ENCODE data around the gene CPE.

Gene CPE

DNA sequence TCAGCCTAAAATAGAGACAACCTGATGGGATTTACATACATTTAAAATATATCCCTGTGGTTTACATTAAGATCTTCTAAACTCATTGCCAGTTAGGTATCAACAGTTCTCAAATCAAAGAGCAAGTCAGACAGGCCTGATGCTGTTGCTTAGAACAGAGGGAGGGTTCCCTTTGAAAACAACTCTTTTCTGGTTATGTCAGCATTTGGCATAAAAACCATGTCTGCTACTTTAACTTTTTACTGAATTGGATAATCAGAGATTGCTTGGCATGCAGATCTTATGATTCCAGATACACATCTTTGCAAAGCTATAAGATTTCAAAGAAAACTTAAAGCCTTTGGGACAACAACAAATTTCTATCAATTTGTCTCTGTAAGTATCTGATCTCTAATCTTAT is 140.8 kb downstream of the CPE start:
- ATAC-seq = no peak

DNA sequence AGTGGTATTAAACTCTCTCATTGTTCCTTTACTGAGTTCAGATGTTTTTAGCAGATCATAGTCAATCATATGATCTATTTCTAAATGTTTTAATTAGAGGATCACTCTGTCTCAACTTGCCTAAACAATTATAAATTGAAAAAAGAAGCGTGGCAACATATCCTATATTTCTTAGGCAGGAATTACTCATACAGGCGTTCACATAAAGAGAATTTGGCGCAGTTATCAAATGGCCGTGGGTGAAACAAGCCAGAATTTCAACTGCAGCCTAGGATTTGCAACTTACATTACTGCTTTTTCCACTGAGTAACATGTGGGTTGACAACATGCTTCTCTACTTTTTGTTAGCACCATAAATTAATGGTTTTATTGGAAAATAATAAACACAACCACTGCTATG is 141.3 kb downstream of the CPE start:
- TF ChIP-seq, protein P1, sequence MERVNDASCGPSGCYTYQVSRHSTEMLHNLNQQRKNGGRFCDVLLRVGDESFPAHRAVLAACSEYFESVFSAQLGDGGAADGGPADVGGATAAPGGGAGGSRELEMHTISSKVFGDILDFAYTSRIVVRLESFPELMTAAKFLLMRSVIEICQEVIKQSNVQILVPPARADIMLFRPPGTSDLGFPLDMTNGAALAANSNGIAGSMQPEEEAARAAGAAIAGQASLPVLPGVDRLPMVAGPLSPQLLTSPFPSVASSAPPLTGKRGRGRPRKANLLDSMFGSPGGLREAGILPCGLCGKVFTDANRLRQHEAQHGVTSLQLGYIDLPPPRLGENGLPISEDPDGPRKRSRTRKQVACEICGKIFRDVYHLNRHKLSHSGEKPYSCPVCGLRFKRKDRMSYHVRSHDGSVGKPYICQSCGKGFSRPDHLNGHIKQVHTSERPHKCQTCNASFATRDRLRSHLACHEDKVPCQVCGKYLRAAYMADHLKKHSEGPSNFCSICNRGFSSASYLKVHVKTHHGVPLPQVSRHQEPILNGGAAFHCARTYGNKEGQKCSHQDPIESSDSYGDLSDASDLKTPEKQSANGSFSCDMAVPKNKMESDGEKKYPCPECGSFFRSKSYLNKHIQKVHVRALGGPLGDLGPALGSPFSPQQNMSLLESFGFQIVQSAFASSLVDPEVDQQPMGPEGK (CRISPR knock-in tag; IDR thresholded peaks at IDR 0.05; ENCODE audit: borderline replicate concordance) = no peak
- no peak for TF ChIP-seq TCF4 (CRISPR knock-in tag; IDR thresholded peaks at IDR 0.05; ENCODE audit: borderline replicate concordance)
- TF ChIP-seq ZNF70 (CRISPR knock-in tag; IDR thresholded peaks at IDR 0.05) = no peak
- TF ChIP-seq, protein P2, sequence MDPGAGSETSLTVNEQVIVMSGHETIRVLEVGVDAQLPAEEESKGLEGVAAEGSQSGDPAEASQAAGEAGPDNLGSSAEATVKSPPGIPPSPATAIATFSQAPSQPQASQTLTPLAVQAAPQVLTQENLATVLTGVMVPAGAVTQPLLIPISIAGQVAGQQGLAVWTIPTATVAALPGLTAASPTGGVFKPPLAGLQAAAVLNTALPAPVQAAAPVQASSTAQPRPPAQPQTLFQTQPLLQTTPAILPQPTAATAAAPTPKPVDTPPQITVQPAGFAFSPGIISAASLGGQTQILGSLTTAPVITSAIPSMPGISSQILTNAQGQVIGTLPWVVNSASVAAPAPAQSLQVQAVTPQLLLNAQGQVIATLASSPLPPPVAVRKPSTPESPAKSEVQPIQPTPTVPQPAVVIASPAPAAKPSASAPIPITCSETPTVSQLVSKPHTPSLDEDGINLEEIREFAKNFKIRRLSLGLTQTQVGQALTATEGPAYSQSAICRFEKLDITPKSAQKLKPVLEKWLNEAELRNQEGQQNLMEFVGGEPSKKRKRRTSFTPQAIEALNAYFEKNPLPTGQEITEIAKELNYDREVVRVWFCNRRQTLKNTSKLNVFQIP (CRISPR knock-in tag; IDR thresholded peaks at IDR 0.05; ENCODE audit: borderline replicate concordance, low read depth) = no peak
- TF ChIP-seq ZC3H10 (CRISPR knock-in tag; IDR thresholded peaks at IDR 0.05) = no peak
- TF ChIP-seq, protein P3, sequence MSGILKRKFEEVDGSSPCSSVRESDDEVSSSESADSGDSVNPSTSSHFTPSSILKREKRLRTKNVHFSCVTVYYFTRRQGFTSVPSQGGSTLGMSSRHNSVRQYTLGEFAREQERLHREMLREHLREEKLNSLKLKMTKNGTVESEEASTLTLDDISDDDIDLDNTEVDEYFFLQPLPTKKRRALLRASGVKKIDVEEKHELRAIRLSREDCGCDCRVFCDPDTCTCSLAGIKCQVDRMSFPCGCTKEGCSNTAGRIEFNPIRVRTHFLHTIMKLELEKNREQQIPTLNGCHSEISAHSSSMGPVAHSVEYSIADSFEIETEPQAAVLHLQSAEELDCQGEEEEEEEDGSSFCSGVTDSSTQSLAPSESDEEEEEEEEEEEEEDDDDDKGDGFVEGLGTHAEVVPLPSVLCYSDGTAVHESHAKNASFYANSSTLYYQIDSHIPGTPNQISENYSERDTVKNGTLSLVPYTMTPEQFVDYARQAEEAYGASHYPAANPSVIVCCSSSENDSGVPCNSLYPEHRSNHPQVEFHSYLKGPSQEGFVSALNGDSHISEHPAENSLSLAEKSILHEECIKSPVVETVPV (CRISPR knock-in tag; IDR thresholded peaks at IDR 0.05) = no peak
- no peak for TF ChIP-seq OSR1 (CRISPR knock-in tag; IDR thresholded peaks at IDR 0.05)
- no peak for TF ChIP-seq ARNTL (CRISPR knock-in tag; IDR thresholded peaks at IDR 0.05; ENCODE audit: borderline replicate concordance, low read depth)
- TF ChIP-seq CSDC2 (CRISPR knock-in tag; IDR thresholded peaks at IDR 0.05) = no peak
- no peak for TF ChIP-seq ZNF8 (CRISPR knock-in tag; IDR thresholded peaks at IDR 0.05)
- TF ChIP-seq RARB (CRISPR knock-in tag; IDR thresholded peaks at IDR 0.05) = no peak
- TF ChIP-seq ZFP30 (CRISPR knock-in tag; IDR thresholded peaks at IDR 0.05) = no peak
- no peak for TF ChIP-seq TOX (CRISPR knock-in tag; IDR thresholded peaks at IDR 0.05; ENCODE audit: borderline replicate concordance)
- TF ChIP-seq PPARA (CRISPR knock-in tag; IDR thresholded peaks at IDR 0.05; ENCODE audit: borderline replicate concordance) = no peak
- no peak for TF ChIP-seq GLIS3 (CRISPR knock-in tag; IDR thresholded peaks at IDR 0.05)
- TF ChIP-seq ESRRG (CRISPR knock-in tag; IDR thresholded peaks at IDR 0.05) = no peak
- no peak for TF ChIP-seq ISL1 (CRISPR knock-in tag; IDR thresholded peaks at IDR 0.05)
- TF ChIP-seq, protein P4, sequence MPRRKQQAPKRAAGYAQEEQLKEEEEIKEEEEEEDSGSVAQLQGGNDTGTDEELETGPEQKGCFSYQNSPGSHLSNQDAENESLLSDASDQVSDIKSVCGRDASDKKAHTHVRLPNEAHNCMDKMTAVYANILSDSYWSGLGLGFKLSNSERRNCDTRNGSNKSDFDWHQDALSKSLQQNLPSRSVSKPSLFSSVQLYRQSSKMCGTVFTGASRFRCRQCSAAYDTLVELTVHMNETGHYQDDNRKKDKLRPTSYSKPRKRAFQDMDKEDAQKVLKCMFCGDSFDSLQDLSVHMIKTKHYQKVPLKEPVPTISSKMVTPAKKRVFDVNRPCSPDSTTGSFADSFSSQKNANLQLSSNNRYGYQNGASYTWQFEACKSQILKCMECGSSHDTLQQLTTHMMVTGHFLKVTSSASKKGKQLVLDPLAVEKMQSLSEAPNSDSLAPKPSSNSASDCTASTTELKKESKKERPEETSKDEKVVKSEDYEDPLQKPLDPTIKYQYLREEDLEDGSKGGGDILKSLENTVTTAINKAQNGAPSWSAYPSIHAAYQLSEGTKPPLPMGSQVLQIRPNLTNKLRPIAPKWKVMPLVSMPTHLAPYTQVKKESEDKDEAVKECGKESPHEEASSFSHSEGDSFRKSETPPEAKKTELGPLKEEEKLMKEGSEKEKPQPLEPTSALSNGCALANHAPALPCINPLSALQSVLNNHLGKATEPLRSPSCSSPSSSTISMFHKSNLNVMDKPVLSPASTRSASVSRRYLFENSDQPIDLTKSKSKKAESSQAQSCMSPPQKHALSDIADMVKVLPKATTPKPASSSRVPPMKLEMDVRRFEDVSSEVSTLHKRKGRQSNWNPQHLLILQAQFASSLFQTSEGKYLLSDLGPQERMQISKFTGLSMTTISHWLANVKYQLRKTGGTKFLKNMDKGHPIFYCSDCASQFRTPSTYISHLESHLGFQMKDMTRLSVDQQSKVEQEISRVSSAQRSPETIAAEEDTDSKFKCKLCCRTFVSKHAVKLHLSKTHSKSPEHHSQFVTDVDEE (CRISPR knock-in tag; IDR thresholded peaks at IDR 0.05) = no peak
- TF ChIP-seq, protein P5, sequence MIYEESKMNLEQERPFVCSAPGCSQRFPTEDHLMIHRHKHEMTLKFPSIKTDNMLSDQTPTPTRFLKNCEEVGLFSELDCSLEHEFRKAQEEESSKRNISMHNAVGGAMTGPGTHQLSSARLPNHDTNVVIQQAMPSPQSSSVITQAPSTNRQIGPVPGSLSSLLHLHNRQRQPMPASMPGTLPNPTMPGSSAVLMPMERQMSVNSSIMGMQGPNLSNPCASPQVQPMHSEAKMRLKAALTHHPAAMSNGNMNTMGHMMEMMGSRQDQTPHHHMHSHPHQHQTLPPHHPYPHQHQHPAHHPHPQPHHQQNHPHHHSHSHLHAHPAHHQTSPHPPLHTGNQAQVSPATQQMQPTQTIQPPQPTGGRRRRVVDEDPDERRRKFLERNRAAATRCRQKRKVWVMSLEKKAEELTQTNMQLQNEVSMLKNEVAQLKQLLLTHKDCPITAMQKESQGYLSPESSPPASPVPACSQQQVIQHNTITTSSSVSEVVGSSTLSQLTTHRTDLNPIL (CRISPR knock-in tag; IDR thresholded peaks at IDR 0.05; ENCODE audit: low read depth) = no peak
- no peak for TF ChIP-seq SNAI2 (CRISPR knock-in tag; IDR thresholded peaks at IDR 0.05)
- no peak for ATAC-seq

More for the DNA sequence above, 140.8 kb downstream of the CPE start:
- TF ChIP-seq ARNTL (CRISPR knock-in tag; IDR thresholded peaks at IDR 0.05; ENCODE audit: borderline replicate concordance, low read depth) (no peak), GLIS3 (CRISPR knock-in tag; IDR thresholded peaks at IDR 0.05) (no peak), PPARA (CRISPR knock-in tag; IDR thresholded peaks at IDR 0.05; ENCODE audit: borderline replicate concordance) (no peak)
- TF ChIP-seq, protein P2 (CRISPR knock-in tag; IDR thresholded peaks at IDR 0.05; ENCODE audit: borderline replicate concordance, low read depth) = no peak
- TF ChIP-seq, protein P3 (CRISPR knock-in tag; IDR thresholded peaks at IDR 0.05) = no peak

Measured in SK-N-SH treated with all-trans-retinoic acid at 6 μM for 48 hours (cell line).